Lower leg skin (tissue), 3 donors: ENCODE results near the gene CYP2B6.

Source experiments
- POLR2A ChIP-seq, 2 donors: fragments of 450-650 bp; IDR thresholded peaks; one replicate each; pipeline ENCODE4 v1.6.1; 2016 to 2017; ENCODE audit warnings: antibody characterized with exemption in 2 of 2, mild to moderate bottlenecking in 1 of 2, moderate library complexity in 1 of 2
- TF ChIP-seq, protein P1 (sequence below), 3 donors: fragments of 450-650 bp; IDR thresholded peaks; one replicate each; pipeline ENCODE4 v1.5.1; 2016; ENCODE audit warnings: antibody characterized with exemption in 3 of 3, mild to moderate bottlenecking in 3 of 3, moderate library complexity in 2 of 3

DNA sequence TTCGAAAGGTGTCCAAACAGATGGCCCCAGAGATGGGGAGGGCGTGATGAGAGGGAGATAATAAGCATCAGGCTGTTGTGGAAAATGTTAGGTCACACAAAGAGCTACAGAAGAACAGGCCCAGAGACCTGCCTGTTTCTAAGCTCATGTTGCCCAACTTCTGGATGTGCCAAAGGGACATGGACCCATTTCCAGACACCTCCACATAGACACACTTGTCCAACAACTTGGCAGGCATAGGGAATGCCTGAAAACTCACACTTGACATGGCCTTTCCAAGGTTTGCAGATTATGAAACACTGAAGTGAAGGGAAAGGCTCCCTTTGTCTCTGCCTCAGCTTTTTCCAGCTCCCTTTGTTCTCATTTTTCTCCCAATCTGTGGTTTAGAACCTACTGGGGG, 43.5 kb upstream of the CYP2B6 start:
- TF ChIP-seq, protein P1, sequence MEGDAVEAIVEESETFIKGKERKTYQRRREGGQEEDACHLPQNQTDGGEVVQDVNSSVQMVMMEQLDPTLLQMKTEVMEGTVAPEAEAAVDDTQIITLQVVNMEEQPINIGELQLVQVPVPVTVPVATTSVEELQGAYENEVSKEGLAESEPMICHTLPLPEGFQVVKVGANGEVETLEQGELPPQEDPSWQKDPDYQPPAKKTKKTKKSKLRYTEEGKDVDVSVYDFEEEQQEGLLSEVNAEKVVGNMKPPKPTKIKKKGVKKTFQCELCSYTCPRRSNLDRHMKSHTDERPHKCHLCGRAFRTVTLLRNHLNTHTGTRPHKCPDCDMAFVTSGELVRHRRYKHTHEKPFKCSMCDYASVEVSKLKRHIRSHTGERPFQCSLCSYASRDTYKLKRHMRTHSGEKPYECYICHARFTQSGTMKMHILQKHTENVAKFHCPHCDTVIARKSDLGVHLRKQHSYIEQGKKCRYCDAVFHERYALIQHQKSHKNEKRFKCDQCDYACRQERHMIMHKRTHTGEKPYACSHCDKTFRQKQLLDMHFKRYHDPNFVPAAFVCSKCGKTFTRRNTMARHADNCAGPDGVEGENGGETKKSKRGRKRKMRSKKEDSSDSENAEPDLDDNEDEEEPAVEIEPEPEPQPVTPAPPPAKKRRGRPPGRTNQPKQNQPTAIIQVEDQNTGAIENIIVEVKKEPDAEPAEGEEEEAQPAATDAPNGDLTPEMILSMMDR (IDR thresholded peaks at IDR 0.05) = no peak
- TF ChIP-seq POLR2A (IDR thresholded peaks at IDR 0.05) = no peak
